Activated CD4-positive, alpha-beta T cell treated with anti-CD3 and anti-CD28 coated beads for 36 hours (primary cell): ENCODE data around the gene CAMTA1. TPM values are rescaled to one million over a fixed set of nuclear protein-coding genes. Genes with fewer than 3 reads are reported as not detected.

Source experiments
- ATAC-seq: fragments of 200-7000 bp; cut with Tn5 transposase; one replicate; pipeline ENCODE4 v1.10.0; 2021; ENCODE audit warnings: mild to moderate bottlenecking, moderate library complexity
- CTCF ChIA-PET: fragments of 350-600 bp; sonication (Branson Sonifier 250); formaldehyde crosslinking; loops from one replicate; lab custom pipeline; 2021; ENCODE audit warnings: antibody characterized with exemption; lab: Charles Lee
- POLR2A ChIA-PET: fragments of 350-600 bp; sonication (Branson Sonifier 250); formaldehyde crosslinking; loops from one replicate; lab custom pipeline; 2021; ENCODE audit warnings: antibody characterized with exemption, inconsistent platforms; lab: Charles Lee
- DNase-seq: peaks from one replicate; pipeline ENCODE4 v3.0.0-alpha.2; 2020
- H3K27ac Mint-ChIP-seq: one replicate; pipeline ENCODE4 v1.8.0; 2021; ENCODE audit warnings: mixed read lengths
- H3K27me3 Mint-ChIP-seq: one replicate; pipeline ENCODE4 v1.8.0; 2021; ENCODE audit warnings: mixed read lengths
- H3K36me3 Mint-ChIP-seq: one replicate; pipeline ENCODE4 v1.8.0; 2021; ENCODE audit warnings: low read depth, mixed read lengths
- H3K4me1 Mint-ChIP-seq: one replicate; pipeline ENCODE4 v1.8.0; 2021; ENCODE audit warnings: mixed read lengths
- H3K4me3 Mint-ChIP-seq: one replicate; pipeline ENCODE4 v1.8.0; 2021; ENCODE audit warnings: mild to moderate bottlenecking, moderate library complexity, mixed read lengths
- H3K9me3 Mint-ChIP-seq: one replicate; pipeline ENCODE4 v1.8.0; 2021; ENCODE audit warnings: low read depth, mixed read lengths
- intact Hi-C, 2 experiments: fragments of 100-400 bp; cut with DNase I in 1 of 2; cut with micrococcal nuclease in 1 of 2; formaldehyde crosslinking; loops; one replicate each; pipeline versions ENCODE4 v1.14.2 to v1.15.1; 2022 to 2024; cut with DNase I, micrococcal nuclease
- total RNA-seq, 2 experiments: library from RNA; stranded (reverse); gene quantifications; one replicate each; pipeline ENCODE4 v1.2.3, GENCODE V29; 2021

CAMTA1 gene
- total RNA-seq, 2 experiments from 2014 or later, result 62.3 to 76.7 TPM

DNA sequence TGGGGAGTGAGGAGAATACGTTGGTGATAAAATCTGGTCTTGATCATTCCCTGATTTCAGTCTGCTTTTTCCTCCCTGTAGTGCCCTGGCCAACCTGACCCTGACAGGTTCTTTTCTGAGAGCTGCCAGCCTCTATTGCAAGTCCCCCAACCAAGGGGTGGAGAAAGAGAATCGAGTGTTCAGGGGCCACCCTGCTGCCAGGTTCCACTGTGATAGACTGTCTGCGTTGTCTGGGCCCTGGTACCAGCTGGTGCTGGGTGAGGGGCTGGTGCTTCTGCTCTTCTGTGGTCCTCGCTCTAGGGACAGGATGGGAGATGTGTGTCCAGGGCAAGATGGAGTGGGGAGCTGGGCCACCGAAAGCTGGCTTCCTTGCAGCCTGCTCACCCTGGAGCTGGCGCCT is 214.6 kb downstream of the CAMTA1 start:
- POLR2A ChIA-PET, result no interaction called here

DNA sequence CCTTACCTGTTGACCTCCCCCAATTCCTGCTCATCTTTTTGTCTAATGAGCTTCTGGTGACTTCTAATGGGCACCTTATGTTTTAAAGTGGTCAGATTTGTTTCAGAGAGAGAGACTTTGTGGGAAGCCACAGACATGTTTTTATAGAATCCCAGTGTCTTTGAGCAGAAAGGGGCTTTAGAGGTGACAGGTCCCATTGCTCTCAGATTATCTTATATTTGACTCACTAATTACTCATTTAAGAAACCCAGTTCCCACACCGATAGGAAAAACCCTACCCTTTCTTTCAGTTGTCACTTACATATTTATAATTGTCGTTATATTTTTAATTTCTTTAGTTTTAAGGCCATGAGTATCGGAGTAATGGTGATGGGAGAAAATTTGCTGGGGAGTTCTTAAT is 215.5 kb downstream of the CAMTA1 start:
- CTCF ChIA-PET, result no interaction called here
- no peaks in the 10 kb centered on the region for H3K36me3 Mint-ChIP-seq
- H3K9me3 Mint-ChIP-seq, result no peaks in the 10 kb centered on the region
- ATAC-seq (peak; percentile 35), DNase-seq (no peak)
- H3K4me1 Mint-ChIP-seq, result peaks cover 25% of the 10 kb centered on the region
- H3K27ac Mint-ChIP-seq, result no peak overlapping the region
- no peak overlapping the region for H3K4me3 Mint-ChIP-seq
- intact Hi-C loops, result no loop called here
- POLR2A ChIA-PET, result no interaction called here
- peaks cover 9% of the 10 kb centered on the region for H3K27me3 Mint-ChIP-seq

More for the DNA sequence above, 214.6 kb downstream of the CAMTA1 start:
- ATAC-seq (no peak), DNase-seq (no peak)
- H3K27me3 Mint-ChIP-seq, result peaks cover 10% of the 10 kb centered on the region
- intact Hi-C loops, result no loop called here
- peaks cover 25% of the 10 kb centered on the region for H3K4me1 Mint-ChIP-seq
- CTCF ChIA-PET, result interaction anchor here (0.5 to 0.7 kb wide), 2 partner anchors 37 to 213 kb away, joined by 3 to 4 read pairs; no protein-coding TSS in a partner anchor
- H3K27ac Mint-ChIP-seq, result no peak overlapping the region
- no peak overlapping the region for H3K4me3 Mint-ChIP-seq
- H3K9me3 Mint-ChIP-seq, result no peaks in the 10 kb centered on the region
- H3K36me3 Mint-ChIP-seq, result no peaks in the 10 kb centered on the region

DNA sequence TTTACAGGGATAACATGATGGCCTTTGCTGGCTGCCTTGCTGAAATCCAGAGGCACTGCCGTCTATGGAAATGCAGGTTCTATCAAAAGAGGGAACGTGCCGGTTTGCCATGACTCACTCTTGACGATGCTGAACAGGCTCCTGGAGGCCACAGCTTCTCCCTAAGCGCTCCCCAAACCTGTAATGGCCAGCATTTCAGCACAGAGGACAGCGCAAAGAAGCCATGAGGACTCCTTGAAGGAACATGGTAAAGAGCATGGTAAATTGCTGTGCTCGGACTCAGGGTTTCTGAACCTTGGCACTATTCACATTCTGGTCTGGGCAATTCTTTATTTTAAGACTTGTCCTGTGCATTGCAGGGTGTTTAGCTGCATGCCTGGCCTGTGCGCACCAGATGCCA is 217.5 kb downstream of the CAMTA1 start:
- Mint-ChIP-seq H3K4me3 (no peak overlapping the region), H3K36me3 (no peaks in the 10 kb centered on the region), H3K9me3 (no peaks in the 10 kb centered on the region), H3K4me1 (peaks cover 12% of the 10 kb centered on the region), H3K27me3 (peaks cover 12% of the 10 kb centered on the region), H3K27ac (no peak overlapping the region)
- intact Hi-C loops, result no loop called here
- no peak for DNase-seq
- POLR2A ChIA-PET, result no interaction called here
- CTCF ChIA-PET, result no interaction called here
- ATAC-seq, result no peak

DNA sequence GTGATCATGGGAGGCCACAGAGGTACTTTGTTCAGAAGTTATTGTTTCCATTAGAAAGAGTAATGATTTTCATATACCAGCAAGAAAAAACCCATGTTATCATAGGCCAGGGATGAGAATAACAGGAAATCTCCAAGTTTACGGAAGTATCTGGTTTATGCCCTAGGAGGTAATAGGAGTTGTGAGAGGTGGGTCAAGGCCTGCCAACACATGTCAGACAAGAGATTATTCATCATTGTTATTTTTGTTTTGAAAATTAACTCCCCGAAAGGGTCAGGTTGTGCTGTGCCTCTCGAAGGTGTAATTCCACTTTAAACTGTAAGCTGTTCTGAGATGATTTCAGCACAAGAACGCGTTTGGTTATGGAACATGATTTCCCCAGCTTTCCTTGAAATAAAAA is 218.4 kb downstream of the CAMTA1 start:
- no peak for DNase-seq
- Mint-ChIP-seq H3K36me3 (no peaks in the 10 kb centered on the region), H3K27ac (no peak overlapping the region), H3K4me1 (peaks cover 12% of the 10 kb centered on the region), H3K27me3 (peaks cover 12% of the 10 kb centered on the region), H3K9me3 (no peaks in the 10 kb centered on the region), H3K4me3 (no peak overlapping the region)
- CTCF ChIA-PET, result interaction anchor here (0.6 kb wide), 1 partner anchor 135 kb away, joined by 4 read pairs; no protein-coding TSS in a partner anchor
- no peak for ATAC-seq
- POLR2A ChIA-PET, result interaction anchor here (0.7 kb wide), 1 partner anchor 9 kb away, joined by 3 read pairs; no protein-coding TSS in a partner anchor
- intact Hi-C loops, result no loop called here

DNA sequence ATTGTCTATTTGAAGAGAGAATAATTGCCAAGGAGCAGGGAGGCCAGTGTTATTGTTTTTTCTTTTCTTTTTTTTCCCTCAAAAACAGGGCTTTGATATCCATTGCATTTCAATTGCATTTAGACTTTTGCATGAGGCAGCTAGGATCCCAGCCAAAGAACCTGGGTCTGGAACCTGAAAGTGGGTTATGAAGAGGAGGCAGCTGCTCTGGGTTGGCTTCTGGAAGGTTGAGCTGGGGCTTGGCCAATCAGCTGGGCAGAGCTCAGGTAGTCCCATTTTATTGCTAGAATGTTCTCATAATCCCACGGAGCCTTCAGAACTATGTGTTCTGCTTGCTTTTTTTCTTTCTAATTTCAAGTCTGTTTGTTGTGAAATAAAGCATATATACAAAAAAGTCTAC is 218.9 kb downstream of the CAMTA1 start:
- Mint-ChIP-seq H3K27me3 (peaks cover 10% of the 10 kb centered on the region), H3K36me3 (no peaks in the 10 kb centered on the region), H3K9me3 (no peaks in the 10 kb centered on the region), H3K4me3 (no peak overlapping the region), H3K4me1 (peaks cover 12% of the 10 kb centered on the region), H3K27ac (no peak overlapping the region)
- ChIA-PET POLR2A (interaction anchor here (0.7 kb wide), 1 partner anchor 8 kb away, joined by 3 read pairs; no protein-coding TSS in a partner anchor), CTCF (no interaction called here)
- intact Hi-C loops, result no loop called here
- no peak for DNase-seq
- no peak for ATAC-seq

DNA sequence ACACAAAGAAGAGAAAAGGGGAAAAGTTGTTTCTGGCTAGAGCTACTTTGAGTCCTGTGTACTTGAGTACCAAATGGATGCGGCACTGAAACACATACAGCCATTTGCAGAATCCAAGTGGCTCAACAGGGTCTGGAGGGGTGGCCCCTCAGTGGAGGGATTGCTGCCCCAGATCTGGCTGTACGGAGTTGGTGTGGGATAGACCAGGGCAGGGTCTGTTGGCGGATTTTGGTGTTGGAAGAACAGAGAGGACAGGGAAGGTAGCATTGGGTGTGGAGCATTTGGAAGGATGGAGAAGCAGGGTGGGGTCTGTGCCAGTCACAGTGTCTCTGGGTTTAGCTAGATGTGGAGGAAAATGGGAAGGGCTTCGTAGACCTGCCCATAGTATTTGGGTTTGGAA is 220.5 kb downstream of the CAMTA1 start:
- intact Hi-C loops, result no loop called here
- ATAC-seq, result no peak
- no peaks in the 10 kb centered on the region for H3K9me3 Mint-ChIP-seq

DNA sequence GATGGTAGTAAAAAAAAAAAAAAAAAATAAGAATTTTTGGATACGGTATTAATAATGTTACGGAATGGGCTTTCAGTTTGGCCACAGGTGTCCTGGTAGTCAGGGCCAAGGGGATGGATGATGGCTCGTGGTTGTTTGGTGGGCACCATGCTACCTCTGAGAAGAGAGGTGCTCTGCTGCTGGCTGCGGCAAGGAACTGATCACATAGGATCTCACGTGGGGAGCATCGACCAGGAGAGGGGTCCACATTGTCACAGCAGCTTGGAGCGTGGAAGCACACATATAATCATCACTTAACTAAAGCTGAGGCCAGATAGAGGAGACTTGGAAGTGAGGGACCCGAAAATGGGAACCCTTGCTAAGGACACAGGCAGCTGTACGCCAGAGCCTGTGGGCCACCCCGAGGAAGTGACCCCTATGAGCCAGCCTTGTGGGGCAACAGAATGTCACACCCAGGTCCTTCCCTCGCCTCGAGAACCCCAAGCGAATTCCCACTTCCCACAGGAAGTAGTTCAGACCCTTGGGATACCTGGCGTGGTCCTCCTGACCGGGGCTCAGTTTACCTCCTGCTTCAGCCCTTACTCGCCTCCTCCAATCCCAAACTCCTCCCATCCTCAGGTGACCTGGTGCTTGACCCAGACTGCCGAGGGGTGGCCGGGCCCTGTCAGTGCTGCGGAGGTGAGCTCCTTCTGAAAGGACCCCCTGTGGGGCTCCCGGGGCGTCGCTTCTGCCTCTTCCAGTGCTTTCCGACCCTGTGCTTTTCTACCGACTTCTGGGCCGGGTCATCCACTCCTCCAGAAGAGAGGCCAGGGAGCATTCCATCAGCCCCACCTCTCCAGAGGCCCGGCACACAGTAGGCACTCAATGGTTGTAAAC is 222.0 kb downstream of the CAMTA1 start:
- H3K36me3 Mint-ChIP-seq, result no peaks in the 10 kb centered on the region
- H3K4me1 Mint-ChIP-seq, result no peaks in the 10 kb centered on the region
- ChIA-PET CTCF (interaction anchor here (0.6 kb wide), 1 partner anchor 29 kb away, joined by 3 read pairs; no protein-coding TSS in a partner anchor), POLR2A (no interaction called here)
- intact Hi-C loops, result no loop called here
- H3K27ac Mint-ChIP-seq, result no peak overlapping the region
- peaks cover 8% of the 10 kb centered on the region for H3K27me3 Mint-ChIP-seq
- H3K4me3 Mint-ChIP-seq, result no peak overlapping the region
- no peaks in the 10 kb centered on the region for H3K9me3 Mint-ChIP-seq
- no peak for ATAC-seq
- DNase-seq, result no peak

More for the DNA sequence above, 220.5 kb downstream of the CAMTA1 start:
- Mint-ChIP-seq H3K4me3 (no peak overlapping the region), H3K36me3 (no peaks in the 10 kb centered on the region), H3K4me1 (peaks cover 6% of the 10 kb centered on the region), H3K27ac (no peak overlapping the region), H3K27me3 (peaks cover 10% of the 10 kb centered on the region)
- POLR2A ChIA-PET, result no interaction called here
- no peak for DNase-seq
- CTCF ChIA-PET, result no interaction called here

DNA sequence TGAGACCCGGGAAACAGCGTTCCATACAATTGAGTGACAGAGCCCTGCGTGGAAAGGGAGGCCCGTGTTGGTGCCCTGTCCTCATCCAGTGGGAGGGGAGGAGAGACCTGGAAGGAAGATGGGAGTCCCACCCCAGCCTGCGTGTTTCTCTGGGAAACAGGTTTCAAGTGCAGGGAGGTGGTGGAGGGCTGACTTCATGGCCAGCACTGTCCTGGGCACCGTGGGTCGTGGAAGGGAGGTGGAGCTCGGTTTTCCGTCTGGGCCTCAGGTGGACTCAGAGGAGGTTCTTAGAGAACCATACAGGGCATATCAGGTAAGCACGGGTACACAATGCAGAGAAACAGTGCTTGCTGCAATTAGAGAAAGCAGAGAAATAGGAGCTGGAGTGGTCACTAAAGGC is 222.6 kb downstream of the CAMTA1 start:
- H3K27me3 Mint-ChIP-seq, result peaks cover 9% of the 10 kb centered on the region
- DNase-seq, result no peak
- no peaks in the 10 kb centered on the region for H3K36me3 Mint-ChIP-seq
- POLR2A ChIA-PET, result no interaction called here
- CTCF ChIA-PET, result no interaction called here
- ATAC-seq, result no peak
- H3K27ac Mint-ChIP-seq, result no peak overlapping the region
- intact Hi-C loops, result no loop called here
- H3K4me1 Mint-ChIP-seq, result no peaks in the 10 kb centered on the region
- H3K9me3 Mint-ChIP-seq, result no peaks in the 10 kb centered on the region
- H3K4me3 Mint-ChIP-seq, result no peak overlapping the region

DNA sequence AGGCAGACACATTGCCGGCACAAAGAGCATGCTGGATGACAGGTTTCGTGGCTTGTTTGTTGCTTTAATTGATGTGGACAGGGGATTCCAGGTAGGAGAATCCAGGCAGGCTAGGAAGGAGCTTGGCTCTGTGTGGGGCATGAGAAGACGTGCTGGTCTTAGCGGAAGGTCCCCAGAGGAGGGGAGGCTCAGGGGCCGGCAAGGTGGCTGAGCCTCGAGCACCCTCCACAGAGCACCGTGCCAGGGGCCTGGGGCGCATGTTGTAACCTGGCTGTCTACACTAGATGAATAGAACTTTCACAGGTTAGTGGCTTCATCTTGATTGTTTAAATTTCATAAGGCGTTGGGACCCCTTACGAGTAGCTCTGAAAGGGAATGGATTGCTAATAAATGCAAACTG is 223.1 kb downstream of the CAMTA1 start:
- no peak overlapping the region for H3K27ac Mint-ChIP-seq

DNA sequence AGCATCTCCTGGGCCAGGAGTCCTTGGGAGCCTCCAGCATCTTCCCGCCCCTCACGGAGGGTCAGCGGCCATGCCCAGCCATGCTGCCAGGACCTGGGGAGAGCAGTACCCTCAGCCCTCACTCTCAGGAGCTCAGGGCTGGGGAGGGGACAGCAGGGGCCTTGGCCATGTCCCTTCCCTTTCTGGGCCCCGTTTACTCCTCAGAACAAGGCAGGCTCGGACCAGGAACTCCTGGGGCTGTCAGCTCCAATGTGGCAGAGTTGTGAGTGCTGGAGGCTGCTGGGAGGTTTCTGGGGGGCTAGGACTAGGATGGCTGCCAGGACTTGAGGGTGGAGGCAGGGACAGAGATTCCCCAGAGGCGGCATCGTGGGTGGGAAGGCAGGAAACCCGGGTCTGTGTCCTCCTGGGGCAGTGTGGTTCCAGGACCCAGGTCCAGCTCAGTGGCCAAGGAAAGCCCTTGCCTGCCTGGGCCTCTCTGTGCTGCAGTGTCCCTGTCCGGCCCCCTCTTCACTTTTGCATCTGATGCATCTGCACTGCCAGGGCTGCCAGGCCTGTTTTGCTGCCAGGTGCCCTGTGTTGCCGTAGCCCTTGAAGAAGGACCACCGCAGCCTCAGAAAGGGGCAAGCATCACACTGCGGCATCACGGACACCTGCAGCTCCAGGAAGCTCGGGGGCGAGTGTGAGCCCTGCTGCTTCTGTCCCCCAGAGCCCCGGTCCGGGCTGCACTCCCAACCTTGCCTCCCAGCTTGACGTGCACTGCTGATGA is 223.9 kb downstream of the CAMTA1 start:
- no peaks in the 10 kb centered on the region for H3K9me3 Mint-ChIP-seq
- H3K36me3 Mint-ChIP-seq, result no peaks in the 10 kb centered on the region
- intact Hi-C loops, result no loop called here
- POLR2A ChIA-PET, result no interaction called here
- no peak overlapping the region for H3K27ac Mint-ChIP-seq
- CTCF ChIA-PET, result no interaction called here
- no peak overlapping the region for H3K4me3 Mint-ChIP-seq
- peaks cover 6% of the 10 kb centered on the region for H3K27me3 Mint-ChIP-seq
- no peaks in the 10 kb centered on the region for H3K4me1 Mint-ChIP-seq
- no peak for ATAC-seq
- no peak for DNase-seq

More for the DNA sequence above, 223.1 kb downstream of the CAMTA1 start:
- Mint-ChIP-seq H3K27me3 (peaks cover 8% of the 10 kb centered on the region), H3K4me1 (no peaks in the 10 kb centered on the region), H3K36me3 (no peaks in the 10 kb centered on the region), H3K4me3 (no peak overlapping the region), H3K9me3 (no peaks in the 10 kb centered on the region)
- CTCF ChIA-PET, result no interaction called here
- intact Hi-C loops, result no loop called here
- ATAC-seq (no peak), DNase-seq (no peak)
- POLR2A ChIA-PET, result no interaction called here

DNA sequence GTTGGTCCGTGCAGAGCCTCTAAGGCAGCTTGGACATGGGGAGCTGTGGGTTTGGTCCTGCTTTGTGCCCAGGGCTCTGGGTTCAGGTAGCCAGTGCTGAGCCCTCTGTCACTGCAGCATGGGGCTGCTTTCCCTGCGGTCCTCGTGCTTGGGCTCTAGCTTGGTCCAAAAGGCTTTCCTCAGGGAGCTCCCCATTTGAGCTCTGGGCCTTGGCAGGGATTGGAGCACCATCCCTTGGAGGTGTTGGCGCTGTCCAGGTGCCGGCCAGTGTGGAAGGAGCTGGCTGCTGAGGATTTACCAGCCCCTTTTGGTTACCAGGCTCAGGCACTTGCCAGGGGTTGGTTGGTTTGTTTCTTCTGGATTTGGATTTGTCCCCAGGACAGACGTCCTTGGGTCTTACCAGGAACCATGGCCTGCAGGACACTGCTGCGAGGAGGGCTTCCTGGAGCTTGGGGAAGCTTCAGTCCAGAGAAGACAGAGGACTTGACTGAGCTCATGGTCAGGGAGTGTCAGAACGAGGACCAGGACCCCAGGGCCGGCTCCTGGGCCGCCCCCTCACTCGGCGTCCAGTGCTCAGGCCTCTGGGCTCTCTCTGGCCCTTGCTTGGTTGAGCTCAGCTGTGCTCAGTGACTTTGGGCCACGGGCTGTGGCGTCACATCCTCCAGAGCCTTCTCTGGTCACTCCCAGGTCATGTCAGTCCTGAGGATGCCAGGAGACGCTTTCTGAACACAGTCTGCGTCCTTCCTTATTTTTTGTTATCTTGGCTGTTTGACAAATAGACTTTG is 224.7 kb downstream of the CAMTA1 start:
- Mint-ChIP-seq H3K4me1 (no peaks in the 10 kb centered on the region), H3K36me3 (no peaks in the 10 kb centered on the region), H3K4me3 (no peak overlapping the region), H3K9me3 (no peaks in the 10 kb centered on the region), H3K27ac (no peak overlapping the region), H3K27me3 (peaks cover 6% of the 10 kb centered on the region)
- intact Hi-C loops, result no loop called here
- ATAC-seq (no peak), DNase-seq (no peak)
- POLR2A ChIA-PET, result no interaction called here
- CTCF ChIA-PET, result no interaction called here
